NK-92 (cell line): Measurements from ENCODE around the gene CCDC102B.
"Not testable (repeated sequence)": the region's sequence is repeated elsewhere in the genome, so short reads cannot be mapped to it uniquely, and the experiment has no call there.

Experiments used
- DNase-seq: peaks from one replicate; lab custom pipeline; 2025; ENCODE audit not compliant: unreplicated experiment; lab: John Stamatoyannopoulos, UW

CCDC102B gene

DNA sequence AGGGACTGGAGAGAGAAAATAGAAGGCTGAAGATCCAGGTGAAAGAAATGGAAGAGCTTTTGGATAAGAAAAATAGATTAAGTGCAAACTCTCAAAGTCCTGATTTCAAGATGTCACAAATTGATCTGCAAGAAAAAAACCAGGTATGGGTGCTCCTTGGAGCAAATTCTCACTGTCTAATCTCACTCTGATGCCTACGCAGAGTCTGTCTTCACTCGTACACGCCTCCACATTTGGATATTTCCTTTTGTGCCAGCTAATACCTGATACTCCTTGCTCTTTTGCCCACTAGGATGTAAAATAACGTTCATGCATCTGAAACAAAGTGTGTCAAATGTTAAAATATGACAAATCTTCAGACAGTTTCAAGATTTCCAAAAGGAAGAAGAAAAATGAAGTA, 99.4 kb downstream of the CCDC102B start:
- DNase-seq: no peak

DNA sequence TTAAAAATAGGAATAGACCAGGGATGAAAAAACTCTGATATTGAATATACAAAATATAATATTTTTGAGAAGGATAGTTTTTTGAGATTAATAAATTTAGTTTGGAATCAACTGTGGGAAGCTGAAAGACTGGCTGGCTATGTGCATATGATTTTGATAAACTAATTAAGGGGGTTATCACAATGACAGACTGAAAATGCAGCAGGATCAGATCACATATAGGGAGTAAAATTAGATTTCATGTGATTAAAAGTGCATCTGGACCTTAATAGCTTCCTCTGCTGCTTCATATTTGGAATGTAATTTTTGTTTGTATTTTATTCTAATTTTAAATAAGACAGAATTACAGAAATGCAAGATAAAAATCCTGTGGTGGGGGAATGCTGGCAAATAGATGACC, 111.7 kb downstream of the CCDC102B start:
- no peak for DNase-seq

DNA sequence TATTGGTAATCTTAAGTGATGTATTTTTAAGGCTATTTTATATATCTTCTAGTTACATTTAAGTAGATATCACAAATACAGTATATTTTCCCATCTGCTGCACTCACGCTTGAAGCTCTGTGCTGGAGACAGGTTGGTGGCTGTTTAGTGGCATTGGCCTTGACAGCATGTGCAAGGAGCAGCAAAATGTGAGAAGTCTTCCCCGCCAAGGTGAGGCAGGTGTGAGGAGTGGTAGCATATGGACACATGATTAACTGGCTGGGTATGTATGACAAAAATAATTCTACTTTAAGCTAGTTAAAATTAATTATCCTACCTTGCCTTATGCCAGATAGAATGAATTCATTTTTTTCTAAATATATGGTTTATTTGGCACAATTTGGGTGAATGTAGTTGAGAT, 117.2 kb downstream of the CCDC102B start:
- DNase-seq: no peak

DNA sequence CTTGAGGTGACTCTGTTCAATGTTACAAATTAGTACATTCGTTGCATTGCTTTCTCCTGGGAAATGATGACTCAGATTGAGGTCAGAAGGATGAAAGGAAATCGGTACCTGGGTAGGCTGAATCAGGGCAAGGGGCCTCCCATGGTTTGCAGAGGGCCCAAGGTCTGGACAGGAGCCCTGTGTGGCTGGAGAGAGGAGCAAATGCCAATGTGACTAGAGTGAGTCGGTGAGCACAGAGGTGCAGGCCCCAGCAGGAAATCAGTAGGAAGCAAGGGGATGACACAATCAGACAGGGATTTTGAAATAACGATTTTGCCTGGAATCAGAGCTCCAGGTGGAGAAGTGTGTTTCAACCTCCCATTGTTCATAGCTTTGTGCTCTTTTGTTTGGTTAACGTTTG, 118.9 kb downstream of the CCDC102B start:
- no peak for DNase-seq

DNA sequence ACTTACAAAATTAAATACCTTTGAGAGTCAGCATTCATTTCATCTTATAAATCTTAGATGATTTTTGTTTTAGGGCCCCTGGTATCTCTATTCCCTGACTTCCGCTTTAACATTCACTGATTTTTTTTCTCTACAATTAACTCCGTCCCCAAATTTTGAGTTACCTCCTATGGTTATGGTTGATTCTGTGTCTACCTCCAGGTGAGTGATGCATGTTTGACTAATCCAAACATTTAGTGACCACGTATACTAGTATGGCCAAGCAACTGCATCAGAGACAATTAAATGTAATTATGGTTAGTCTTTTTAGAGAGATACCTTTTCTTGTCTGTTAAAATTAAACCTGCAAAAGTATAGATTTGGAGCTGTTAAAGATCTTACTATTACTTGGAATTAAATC, 120.3 kb downstream of the CCDC102B start:
- no peak for DNase-seq

DNA sequence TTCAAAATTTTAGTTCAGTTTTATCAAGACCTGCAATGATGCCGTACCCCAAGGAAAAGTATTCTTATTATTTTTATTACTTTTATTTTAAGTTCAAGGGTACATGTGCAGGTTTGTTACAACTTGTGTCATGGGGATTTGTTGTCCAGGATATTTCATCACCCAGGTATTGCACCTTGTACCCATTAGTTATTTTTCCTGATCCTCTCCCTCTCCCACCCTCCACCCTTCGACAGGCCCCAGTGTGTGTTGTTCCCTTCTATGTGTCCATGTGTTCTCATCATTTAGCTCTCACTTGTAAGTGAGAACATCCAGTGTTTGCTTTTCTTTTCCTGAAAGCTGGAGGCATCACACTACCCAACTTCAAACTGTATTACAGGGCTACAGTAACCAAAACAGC, 122.0 kb downstream of the CCDC102B start:
- no peak for DNase-seq

DNA sequence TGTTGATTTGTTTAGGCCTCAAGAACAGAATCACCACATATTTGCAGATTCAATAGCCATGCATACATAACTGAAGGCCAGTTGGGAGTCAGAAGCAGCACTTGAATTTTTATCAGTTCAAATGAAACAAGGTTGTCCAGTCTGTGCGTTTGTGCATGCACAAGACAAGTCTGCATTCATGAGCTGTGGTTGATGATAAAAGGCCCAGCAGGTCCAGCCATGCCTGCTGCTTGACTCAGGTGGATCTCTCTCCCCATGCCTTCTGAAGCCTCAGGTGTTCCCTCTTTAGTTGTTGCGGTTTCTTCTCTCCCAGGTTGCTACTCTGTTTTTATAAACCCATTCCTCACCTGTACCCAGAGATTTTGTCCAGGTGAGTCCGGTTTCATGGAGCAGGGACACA, 124.5 kb downstream of the CCDC102B start:
- DNase-seq: no peak

DNA sequence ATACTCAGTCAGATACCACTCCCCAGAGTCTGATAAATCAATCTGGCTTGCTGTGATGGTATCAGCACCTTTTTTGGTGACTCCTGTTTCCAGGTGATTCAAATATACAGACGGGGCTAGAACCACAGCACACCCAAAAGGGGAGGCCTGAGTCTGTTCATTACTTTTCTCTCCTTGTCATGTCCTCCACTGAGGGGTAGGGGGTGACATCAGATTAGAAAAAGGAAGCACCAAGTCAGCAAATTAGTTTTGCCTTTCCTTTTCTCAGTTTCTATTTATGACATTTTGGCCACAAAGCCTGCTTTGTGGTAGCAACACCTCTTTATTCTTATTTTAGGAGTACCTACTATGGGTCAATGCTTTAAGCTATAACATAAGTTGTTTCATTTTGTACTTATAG, 127.4 kb downstream of the CCDC102B start:
- no peak for DNase-seq

DNA sequence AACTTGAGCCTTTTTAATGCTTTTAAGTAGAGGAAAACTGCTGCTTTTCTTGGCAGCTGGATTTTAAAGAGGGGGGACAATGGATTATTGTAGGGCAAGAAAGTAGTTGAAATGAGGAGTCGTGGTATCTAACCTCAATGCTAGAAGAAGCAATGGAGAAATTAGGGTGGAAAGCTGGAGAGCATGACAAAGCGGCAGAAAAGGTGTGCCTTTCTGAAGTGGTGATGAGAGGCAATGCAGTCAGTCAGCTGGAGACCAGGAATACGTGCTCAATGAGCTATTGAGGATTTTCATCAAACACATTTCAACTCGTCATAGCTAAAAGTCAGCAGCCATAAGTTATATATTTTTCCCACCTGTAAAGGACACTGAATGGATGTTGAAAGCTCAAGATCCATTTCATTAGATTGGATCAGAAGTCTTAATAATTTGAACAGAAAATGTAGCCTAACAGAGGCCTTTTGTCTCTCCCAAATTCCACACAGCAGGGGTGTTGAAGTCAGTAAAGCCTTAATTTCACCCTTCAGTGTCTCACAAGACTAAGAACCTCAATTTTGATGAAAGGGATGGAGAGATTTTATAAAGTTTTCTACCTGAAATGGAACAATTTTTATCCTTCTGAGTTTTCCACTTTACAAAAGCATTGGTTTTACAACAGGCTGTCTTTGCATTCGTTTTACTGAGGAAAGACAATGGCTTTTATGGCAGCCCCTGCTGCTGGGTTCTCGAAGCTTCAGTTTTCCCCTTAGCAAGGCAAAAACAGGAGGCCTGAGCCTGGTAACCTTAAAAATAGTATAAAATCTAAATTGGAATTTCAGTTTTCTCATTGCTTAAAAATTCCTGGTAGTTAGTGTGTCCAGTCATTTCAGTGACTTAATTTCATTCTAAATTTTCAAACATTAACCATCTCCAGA, 131.1 kb downstream of the CCDC102B start:
- DNase-seq: no peak

DNA sequence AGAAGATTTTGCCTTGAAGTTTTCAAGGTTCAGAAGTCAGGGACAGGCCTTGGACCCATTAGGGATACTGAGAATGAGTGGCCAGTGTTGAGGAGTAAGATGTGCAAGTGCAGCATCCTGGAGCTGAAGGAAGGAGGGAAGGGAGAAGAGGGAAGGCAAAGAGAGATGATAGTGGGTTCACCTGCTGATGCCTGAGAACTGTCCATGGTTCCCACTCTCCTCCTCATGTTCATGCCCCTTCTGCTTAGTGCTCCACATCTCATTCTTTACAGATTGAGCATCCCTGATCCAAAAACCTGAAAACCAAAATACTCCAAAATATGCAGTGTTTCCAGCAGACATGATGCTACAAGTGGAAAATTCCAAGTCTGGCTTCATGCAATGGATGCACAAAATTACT, 137.8 kb downstream of the CCDC102B start:
- no peak for DNase-seq

DNA sequence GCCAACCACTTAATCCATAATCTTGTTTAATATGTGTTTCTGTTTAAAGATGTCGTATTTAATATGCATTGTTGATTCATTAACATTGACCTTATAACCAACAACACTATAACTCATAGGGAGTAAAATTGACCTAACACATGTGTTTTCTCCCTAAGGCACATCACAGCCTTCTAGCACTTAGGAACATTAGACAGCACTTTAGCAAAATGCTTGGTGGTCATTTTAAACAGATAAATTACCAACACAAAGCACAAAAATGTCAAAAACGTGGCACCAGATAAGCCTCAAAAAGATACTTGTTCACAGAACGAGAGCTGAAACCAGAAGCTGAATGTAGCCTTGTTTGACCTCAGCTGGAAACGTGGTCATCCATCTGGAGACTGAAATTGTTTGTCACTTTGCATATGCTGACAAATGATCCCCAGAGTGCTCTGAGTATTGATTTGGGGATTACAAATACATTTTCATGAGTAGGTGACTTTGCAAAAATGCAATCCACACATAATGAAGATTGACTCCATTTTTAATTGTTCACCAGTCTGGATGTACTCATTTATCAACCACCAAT, 139.2 kb downstream of the CCDC102B start:
- DNase-seq: no peak

DNA sequence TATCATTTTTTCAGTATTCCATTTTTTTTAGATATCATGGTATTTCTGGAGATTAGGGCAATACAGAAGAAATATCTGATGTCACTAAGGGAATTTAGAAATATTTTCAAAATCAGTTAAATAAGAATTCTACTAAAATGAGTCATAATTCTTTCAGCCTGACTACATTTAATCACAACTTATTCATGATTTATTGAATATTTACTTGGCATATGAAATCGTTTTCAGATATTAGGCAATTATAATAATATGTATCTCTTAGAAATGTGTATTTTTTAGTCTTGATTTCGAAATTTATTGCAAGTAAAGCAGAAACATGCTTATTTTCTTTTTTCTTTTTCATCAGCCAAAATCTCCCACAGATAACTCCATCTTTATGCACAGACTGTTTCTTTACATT, 142.2 kb downstream of the CCDC102B start:
- no peak for DNase-seq

DNA sequence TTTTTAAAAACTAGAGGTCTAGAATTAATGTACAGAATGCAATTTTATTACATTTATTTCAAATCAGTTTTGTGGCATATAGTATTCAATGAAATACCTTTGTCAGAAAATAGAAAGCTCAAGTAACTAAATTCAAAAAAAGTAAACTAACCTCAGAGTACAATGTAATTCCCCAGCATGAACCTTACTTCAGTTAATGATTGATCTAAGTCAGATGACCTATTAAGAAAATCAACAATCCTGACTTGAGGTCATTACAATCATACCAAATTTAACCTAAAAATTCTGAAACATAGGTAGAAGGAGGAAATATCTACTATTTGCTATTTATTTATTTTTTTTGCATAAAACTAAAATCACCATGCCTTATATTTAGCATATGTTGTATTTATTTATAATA, 142.9 kb downstream of the CCDC102B start:
- no peak for DNase-seq

DNA sequence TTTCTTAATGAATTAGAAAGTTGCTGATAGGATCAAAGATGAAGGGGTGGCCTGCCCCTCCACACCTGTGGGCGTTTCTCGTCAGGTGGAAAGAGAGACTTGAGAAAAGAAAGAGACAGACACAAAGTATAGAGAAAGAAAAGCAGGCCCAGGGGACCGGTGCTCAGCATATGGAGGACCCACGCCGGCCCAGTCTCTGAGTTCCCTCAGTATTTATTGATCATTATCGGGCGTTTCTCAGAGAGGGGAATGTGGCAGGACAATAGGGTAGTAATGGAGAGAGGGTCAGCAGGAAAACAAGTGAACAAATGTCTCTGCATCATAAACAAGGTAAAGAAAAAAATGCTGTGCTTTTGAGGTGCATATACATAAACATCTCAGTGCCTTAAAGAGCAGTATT, 144.3 kb downstream of the CCDC102B start:
- no peak for DNase-seq

DNA sequence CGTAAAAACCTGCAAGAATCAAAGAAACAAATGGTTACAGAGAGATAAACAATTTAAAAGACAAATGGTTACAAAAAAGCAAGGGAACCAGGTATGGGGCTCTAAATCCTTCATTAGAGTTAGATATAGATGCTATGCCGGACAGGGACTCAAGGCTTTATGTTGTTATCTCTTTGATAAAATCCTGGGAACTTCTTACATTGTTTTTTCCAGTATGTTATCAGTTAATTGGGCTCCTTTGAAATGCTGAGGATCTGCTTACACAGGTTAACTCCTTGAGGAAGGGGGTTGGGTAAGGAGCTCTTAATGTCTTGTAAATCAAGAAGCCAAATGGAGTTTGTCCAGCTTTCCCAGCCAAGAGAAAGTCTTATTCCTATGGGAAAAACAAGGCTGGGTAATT, 146.0 kb downstream of the CCDC102B start:
- not testable (repeated sequence) for DNase-seq

DNA sequence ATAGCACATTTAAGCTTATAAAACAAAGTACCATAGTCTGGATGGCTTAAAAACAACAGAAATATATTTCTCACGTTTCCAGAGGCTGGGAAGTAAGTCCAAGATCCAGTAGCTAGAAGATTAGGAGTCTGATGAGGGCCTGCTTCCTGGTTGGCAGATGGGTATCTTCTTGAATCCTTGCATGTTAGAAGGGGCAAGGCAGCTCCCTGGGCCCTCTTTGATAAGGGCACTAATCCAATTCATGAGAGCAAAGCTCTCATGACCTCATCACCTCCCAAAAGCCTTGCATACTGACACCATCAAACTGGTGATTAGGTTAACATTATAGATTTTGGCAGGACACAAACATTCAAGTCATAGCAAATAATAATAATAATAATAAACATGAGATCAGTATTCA, 146.4 kb downstream of the CCDC102B start:
- no peak for DNase-seq

DNA sequence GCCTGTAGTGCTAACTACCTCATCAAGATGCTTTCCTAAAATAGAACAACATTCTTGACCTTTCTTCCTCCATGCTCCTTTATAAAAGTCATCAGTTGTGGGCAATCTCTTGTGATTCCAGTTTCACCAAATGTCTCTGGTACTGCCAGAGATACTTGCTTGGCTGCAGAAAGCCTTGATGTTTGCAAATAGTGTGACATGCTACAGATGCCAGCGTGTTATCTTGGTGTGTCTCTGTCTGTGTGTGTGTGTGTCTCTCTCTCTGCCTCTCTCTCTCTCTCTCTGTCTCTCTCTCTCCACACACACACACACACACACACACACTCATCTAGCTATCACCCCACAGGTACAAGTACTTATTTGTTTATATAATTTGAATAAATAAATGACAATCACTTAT, 146.9 kb downstream of the CCDC102B start:
- no peak for DNase-seq

DNA sequence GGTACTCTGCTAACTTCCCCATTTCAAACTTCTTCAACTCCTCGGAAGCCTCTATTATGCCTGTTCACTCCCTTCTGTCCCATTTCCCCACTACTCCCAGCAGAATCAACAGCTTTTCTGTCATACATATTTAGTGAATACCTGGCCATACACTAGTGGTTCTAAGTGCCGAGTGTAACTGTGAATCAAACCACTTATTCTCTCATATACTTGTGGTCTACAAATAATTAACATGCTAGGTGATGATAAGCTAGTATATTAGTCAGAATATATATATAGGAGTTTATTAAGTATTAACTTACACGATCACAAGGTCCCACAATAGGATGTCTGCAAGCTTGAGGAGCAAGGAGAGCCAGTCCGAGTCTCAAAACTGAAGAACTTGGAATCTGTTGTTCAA, 150.7 kb downstream of the CCDC102B start:
- DNase-seq: no peak

DNA sequence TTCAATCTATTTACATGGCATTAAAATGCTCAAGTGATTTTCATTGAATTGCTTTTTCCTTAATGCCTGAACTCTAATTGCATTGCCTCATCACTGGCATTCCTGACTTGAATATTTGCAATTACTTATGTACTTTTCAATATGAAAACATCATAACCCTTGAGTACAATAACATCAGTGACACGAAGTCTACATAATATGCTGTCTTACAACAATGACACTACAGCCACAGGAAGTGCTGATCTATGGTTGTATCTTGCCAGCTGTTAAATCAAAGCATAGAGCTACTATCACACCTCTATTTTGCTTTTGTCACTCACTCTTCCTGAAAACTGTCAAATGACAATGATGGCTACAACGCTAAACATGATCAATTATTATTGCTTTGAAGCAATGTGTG, 156.9 kb downstream of the CCDC102B start:
- no peak for DNase-seq

DNA sequence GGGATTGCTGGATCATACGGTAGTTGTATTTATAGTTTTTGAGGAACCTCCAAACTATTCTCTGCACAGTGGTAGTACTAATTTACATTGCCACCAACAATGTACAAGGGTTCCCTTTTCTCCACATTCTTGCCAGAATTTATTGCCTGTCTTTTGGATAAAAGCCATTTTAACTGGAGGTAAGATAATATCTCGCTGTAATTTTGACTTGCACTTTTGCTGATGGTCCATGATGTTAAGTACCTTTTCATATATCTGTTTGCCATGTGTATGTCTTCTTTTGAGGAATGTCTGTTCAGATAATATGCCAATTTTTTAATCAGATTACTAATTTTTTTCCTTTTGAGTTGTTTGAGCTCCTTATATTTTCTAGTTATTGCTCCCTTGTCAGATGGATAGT, 158.8 kb downstream of the CCDC102B start:
- no peak for DNase-seq

DNA sequence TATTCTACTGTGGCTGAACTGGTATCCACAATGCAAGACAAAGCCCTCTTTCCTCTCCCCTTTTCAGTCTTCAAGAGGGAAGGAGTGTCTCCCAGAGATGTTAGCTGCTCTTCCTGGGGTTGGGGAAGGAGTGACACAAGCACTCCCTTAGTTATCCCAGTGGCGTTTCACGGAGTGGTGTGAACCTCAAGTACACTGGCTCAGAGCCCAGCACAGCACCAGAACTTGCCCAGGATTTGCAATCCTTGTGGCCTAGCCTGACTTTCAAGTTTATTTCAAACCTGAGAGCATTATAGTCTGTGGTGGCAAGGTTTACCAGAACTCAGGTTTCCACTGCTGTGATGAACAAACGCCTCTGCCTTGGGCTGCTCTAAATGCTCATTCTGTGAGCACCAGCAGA, 162.5 kb downstream of the CCDC102B start:
- no peak for DNase-seq

DNA sequence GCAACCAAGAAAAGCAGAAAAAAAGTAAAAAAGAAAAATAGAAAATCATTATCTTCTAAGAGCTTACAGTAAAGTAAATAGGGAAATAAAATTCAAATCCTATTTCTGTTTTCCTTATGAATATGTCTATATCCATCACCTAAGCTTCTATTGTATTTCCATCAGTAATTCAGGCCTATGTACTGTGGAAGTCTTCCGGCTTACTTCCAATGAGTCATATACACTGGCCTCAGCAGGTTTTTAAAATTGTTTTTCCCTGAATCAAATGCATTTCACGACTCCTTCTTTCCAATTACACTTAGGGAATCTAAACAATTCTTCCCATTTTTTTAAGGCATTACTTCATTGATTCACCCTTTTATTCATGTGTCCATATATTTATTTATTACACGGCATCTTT, 164.7 kb downstream of the CCDC102B start:
- DNase-seq: no peak

DNA sequence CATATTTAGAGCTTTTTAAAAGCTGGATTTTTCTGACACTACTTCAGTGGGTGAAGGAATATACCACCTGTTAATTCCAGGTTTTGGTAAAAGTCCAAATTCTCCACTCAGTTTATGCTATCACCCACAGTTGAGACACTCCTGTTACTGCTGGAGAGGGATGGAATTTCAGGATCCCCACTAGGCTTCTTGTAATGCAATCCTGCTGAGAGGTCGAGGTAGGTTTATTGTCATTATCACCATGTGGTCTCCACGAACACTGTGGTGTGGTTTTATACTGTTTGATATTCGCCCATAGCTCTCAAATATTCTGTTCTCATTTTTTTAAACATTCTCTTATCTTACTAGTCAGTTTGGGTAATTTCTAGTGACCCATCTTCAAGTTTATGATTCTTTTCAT, 167.9 kb downstream of the CCDC102B start:
- no peak for DNase-seq
